Neural cell (in vitro differentiated cells): ENCODE data around the gene PIAS1. TPM values are rescaled to one million over a fixed set of nuclear protein-coding genes. Genes with fewer than 3 reads are reported as not detected.

ENCODE experiments used
- H2AFZ ChIP-seq: fragments of 200-600, 300-800 bp; sonication (generic), shearing (Covaris generic); 2 replicates; pipeline ENCODE4 v1.6.0; 2014; ENCODE audit warnings: low read depth, mild to moderate bottlenecking, antibody characterized with exemption, low read length, moderate library complexity
- H3F3A ChIP-seq: fragments of 200-600 bp; shearing (Covaris generic); 2 replicates; pipeline ENCODE4 v1.6.1; 2016; ENCODE audit warnings: mild to moderate bottlenecking, moderate library complexity, mixed read lengths, antibody characterized with exemption, low read length; ENCODE audit not compliant: insufficient read depth, poor library complexity, severe bottlenecking
- H3K27ac ChIP-seq: fragments of 200-600, 300-800 bp; sonication (generic), shearing (Covaris generic); 2 replicates; pipeline ENCODE4 v1.5.1; 2014; ENCODE audit warnings: mild to moderate bottlenecking, low read length, moderate library complexity
- H3K27me3 ChIP-seq: fragments of 300-800, 200-600 bp; sonication (generic), shearing (Covaris generic); 2 replicates; pipeline ENCODE4 v1.6.0; 2014; ENCODE audit warnings: mild to moderate bottlenecking, low read depth, low read length, moderate library complexity; ENCODE audit not compliant: insufficient read depth
- H3K36me3 ChIP-seq: fragments of 300-800, 200-600 bp; sonication (generic), shearing (Covaris generic); 2 replicates; pipeline ENCODE4 v1.5.1; 2014; ENCODE audit warnings: mild to moderate bottlenecking, antibody characterized with exemption, low read length, moderate library complexity; ENCODE audit not compliant: insufficient read depth
- H3K4me2 ChIP-seq: fragments of 300-800, 200-600 bp; sonication (generic), shearing (Covaris generic); 2 replicates; pipeline ENCODE4 v1.6.0; 2014; ENCODE audit warnings: mild to moderate bottlenecking, low read length
- H3K4me3 ChIP-seq: fragments of 300-800, 200-600 bp; sonication (generic), shearing (Covaris generic); 2 replicates; pipeline ENCODE4 v1.5.1; 2014; ENCODE audit warnings: mild to moderate bottlenecking, low read length, moderate library complexity
- H3K79me2 ChIP-seq: fragments of 200-600 bp; shearing (Covaris generic); replicated peaks from 2 replicates; pipeline ENCODE4 v1.6.0; 2014; ENCODE audit warnings: mild to moderate bottlenecking, low read length, moderate library complexity; ENCODE audit not compliant: insufficient read depth
- H3K9ac ChIP-seq: fragments of 300-800, 200-600 bp; sonication (generic), shearing (Covaris generic); 2 replicates; pipeline ENCODE4 v1.6.1; 2016; ENCODE audit warnings: mild to moderate bottlenecking, low read length, mixed read lengths
- H3K9me2 ChIP-seq: fragments of 200-600 bp; shearing (Covaris generic); 2 replicates; pipeline ENCODE4 v1.6.1; 2016; ENCODE audit warnings: mild to moderate bottlenecking, low read length, mixed read lengths; ENCODE audit not compliant: insufficient read depth
- H3K9me3 ChIP-seq: fragments of 200-600, 300-800 bp; sonication (generic), shearing (Covaris generic); 2 replicates; pipeline ENCODE4 v1.6.1; 2016; ENCODE audit warnings: mild to moderate bottlenecking, mixed run types, low read length, moderate library complexity, mixed read lengths
- H4K20me1 ChIP-seq: fragments of 200-600 bp; shearing (Covaris generic); 2 replicates; pipeline ENCODE4 v1.6.1; 2016; ENCODE audit warnings: mild to moderate bottlenecking, mixed run types; ENCODE audit not compliant: insufficient read depth
- EP300 ChIP-seq: fragments of 450-650 bp; conservative IDR thresholded peaks from 2 replicates; pipeline ENCODE4 v1.6.1; 2014; ENCODE audit warnings: antibody characterized with exemption, mild to moderate bottlenecking, moderate library complexity; ENCODE audit not compliant: poor library complexity, severe bottlenecking
- EZH2 ChIP-seq: fragments of 200-600, 300-800 bp; shearing (Covaris generic), sonication (generic); IDR thresholded peaks from 2 replicates; pipeline ENCODE4 v1.6.1; 2014; ENCODE audit warnings: antibody characterized with exemption, low read length, borderline replicate concordance, mild to moderate bottlenecking; ENCODE audit not compliant: insufficient read depth, poor library complexity, severe bottlenecking
- MXI1 ChIP-seq: fragments of 450-650 bp; conservative IDR thresholded peaks from 2 replicates; pipeline ENCODE4 v1.6.1; 2014; ENCODE audit warnings: antibody characterized with exemption, mild to moderate bottlenecking; ENCODE audit not compliant: poor library complexity, severe bottlenecking
- POLR2AphosphoS5 ChIP-seq: IDR thresholded peaks from 2 replicates; pipeline ENCODE4 v1.6.1; 2012
- RAD21 ChIP-seq: fragments of 450-650 bp; conservative IDR thresholded peaks from 2 replicates; pipeline ENCODE4 v1.6.1; 2014; ENCODE audit warnings: antibody characterized with exemption, mild to moderate bottlenecking, moderate library complexity
- REST ChIP-seq: IDR thresholded peaks from 2 replicates; pipeline ENCODE4 v1.6.1; 2012; ENCODE audit warnings: borderline replicate concordance
- SMC3 ChIP-seq: fragments of 450-650 bp; conservative IDR thresholded peaks from 2 replicates; pipeline ENCODE4 v1.6.1; 2014; ENCODE audit warnings: antibody characterized with exemption, mild to moderate bottlenecking, moderate library complexity; ENCODE audit not compliant: poor library complexity
- TAF1 ChIP-seq: IDR thresholded peaks from 2 replicates; pipeline ENCODE4 v1.6.1; 2012; ENCODE audit warnings: low read depth
- polyA plus RNA-seq: library from polyadenylated mRNA; depleted of rRNA; stranded (reverse); fragments of >200 nt; gene quantifications from 2 replicates; pipeline ENCODE4 v1.2.3, GENCODE V29; 2014
- TF ChIP-seq, protein P1 (sequence below): fragments of 450-650 bp; IDR thresholded peaks from 2 replicates; pipeline ENCODE4 v1.5.1; 2014; ENCODE audit warnings: antibody characterized with exemption, mild to moderate bottlenecking, moderate library complexity; ENCODE audit not compliant: poor library complexity, severe bottlenecking

The PIAS1 gene
- polyA plus RNA-seq, 1 donor from 2014 or later: 14.3 TPM

DNA sequence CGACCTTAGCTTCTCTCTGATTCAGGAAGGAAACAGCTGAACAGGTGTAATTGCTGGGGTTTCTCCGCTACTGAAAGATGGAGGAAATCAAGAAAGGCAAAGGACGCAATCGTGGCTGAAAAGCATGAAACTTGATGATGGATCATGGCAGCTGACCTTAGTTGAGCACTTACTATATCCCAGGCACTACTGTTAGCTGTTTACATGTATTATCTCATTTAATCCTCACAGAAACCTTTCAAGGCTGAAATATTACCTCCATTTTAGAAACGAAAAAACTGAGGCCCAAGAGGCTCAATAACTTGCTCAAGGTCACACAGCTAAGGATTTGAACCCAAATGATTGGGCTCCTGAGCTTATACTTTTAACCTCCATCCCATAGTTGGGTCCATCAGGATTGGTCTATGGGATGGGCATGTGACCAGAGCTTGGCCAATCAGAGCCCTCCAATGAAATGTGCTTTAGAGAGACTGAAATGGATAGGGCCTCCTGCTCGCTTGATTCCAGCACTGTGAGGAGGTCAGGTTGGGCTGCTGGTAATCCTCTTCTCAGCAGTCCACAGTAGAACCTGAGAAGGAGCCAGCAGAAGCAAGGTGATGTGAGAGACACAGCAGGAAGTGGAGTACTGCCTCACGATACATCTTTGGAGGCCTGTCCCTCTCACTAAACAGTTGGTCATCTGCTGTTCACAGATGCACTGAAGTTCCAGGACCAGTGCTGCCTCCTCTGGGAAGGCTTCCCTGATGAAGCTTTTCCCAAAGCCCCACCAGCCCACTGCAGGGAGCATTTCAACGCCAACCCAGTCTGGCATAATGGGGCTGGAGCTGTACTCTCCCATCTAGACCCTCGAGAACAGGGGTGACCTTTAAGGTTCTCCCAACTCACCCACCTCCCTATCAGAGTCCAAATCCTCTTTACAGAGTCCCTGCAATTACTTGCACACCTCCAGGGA, 165.0 kb downstream of the PIAS1 start:
- H3K9me2 ChIP-seq: no peaks in the 10 kb centered on the region
- H4K20me1 ChIP-seq: no peaks in the 10 kb centered on the region
- H3K27me3 ChIP-seq: no peaks in the 10 kb centered on the region
- no peaks in the 10 kb centered on the region for H3K9me3 ChIP-seq
- no peak overlapping the region for H3K9ac ChIP-seq
- no peak overlapping the region for H2AFZ ChIP-seq
- no peak overlapping the region for H3K27ac ChIP-seq
- TF ChIP-seq EZH2 (no peak), MXI1 (no peak), TAF1 (no peak), POLR2AphosphoS5 (no peak), REST (no peak), EP300 (no peak), RAD21 (no peak), SMC3 (no peak)
- TF ChIP-seq, protein P1, sequence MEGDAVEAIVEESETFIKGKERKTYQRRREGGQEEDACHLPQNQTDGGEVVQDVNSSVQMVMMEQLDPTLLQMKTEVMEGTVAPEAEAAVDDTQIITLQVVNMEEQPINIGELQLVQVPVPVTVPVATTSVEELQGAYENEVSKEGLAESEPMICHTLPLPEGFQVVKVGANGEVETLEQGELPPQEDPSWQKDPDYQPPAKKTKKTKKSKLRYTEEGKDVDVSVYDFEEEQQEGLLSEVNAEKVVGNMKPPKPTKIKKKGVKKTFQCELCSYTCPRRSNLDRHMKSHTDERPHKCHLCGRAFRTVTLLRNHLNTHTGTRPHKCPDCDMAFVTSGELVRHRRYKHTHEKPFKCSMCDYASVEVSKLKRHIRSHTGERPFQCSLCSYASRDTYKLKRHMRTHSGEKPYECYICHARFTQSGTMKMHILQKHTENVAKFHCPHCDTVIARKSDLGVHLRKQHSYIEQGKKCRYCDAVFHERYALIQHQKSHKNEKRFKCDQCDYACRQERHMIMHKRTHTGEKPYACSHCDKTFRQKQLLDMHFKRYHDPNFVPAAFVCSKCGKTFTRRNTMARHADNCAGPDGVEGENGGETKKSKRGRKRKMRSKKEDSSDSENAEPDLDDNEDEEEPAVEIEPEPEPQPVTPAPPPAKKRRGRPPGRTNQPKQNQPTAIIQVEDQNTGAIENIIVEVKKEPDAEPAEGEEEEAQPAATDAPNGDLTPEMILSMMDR: no peak
- H3K4me3 ChIP-seq: no peak overlapping the region
- no peaks in the 10 kb centered on the region for H3K36me3 ChIP-seq
- no peak overlapping the region for H3K4me2 ChIP-seq
- H3K79me2 ChIP-seq: no peaks in the 10 kb centered on the region
- no peaks in the 10 kb centered on the region for H3F3A ChIP-seq

- no peak for TF ChIP-seq MXI1
- H3F3A ChIP-seq: no peaks in the 10 kb centered on the region
- no peak overlapping the region for H3K4me2 ChIP-seq
- H2AFZ ChIP-seq: no peak overlapping the region
- H3K9me3 ChIP-seq: no peaks in the 10 kb centered on the region
- no peaks in the 10 kb centered on the region for H3K27me3 ChIP-seq
- H3K79me2 ChIP-seq: no peaks in the 10 kb centered on the region
- H3K27ac ChIP-seq: no peak overlapping the region
- no peaks in the 10 kb centered on the region for H4K20me1 ChIP-seq
- H3K9ac ChIP-seq: no peak overlapping the region
- H3K9me2 ChIP-seq: no peaks in the 10 kb centered on the region
- no peak overlapping the region for H3K4me3 ChIP-seq
- H3K36me3 ChIP-seq: no peaks in the 10 kb centered on the region
Measured at GRCh38 chr15:68220489-68220888, 166.4 kb downstream of the PIAS1 start.
